ENCODE data around the gene PIGM. TPM values are rescaled to one million over a fixed set of nuclear protein-coding genes. Genes with fewer than 3 reads are reported as not detected.

PIGM gene
- total RNA-seq, 1 experiment from 2014 or later, result 7.7 TPM

- ChIA-PET CTCF (interaction anchor here (0.6 to 8.7 kb wide), 5 partner anchors 17 to 187 kb away, joined by 3 to 75 read pairs (median 5); no protein-coding TSS in a partner anchor), POLR2A (interaction anchor here (0.6 to 0.8 kb wide), 2 partner anchors 16 to 25 kb away, joined by 3 to 4 read pairs; no protein-coding TSS in a partner anchor)
- H3K27ac Mint-ChIP-seq (ENCODE audit: low read depth, unreplicated experiment), result no peak overlapping the region
- no peak overlapping the region for H3K4me3 Mint-ChIP-seq (ENCODE audit: unreplicated experiment)
- no peaks in the 10 kb centered on the region for H3K9me3 Mint-ChIP-seq (ENCODE audit: unreplicated experiment)
- TF ChIP-seq CTCF (IDR thresholded peaks at IDR 0.05; ENCODE audit: unreplicated experiment), result no peak
- H3K4me1 Mint-ChIP-seq (ENCODE audit: insufficient read depth, unreplicated experiment), result peaks cover 3% of the 10 kb centered on the region
- no TSS peak for BruUV-seq (replicated peaks)
- H3K36me3 Mint-ChIP-seq (ENCODE audit: insufficient read depth, unreplicated experiment), result peaks cover 4% of the 10 kb centered on the region
- no peak for DNase-seq (ENCODE audit: unreplicated experiment)
- no peaks in the 10 kb centered on the region for H3K27me3 Mint-ChIP-seq (ENCODE audit: insufficient read depth, unreplicated experiment)
- intact Hi-C loops (cut with micrococcal nuclease), result no loop called here
Observed at GRCh38 chr1:159987186-159987585, 44.6 kb downstream of the PIGM start.

- CTCF ChIA-PET, result interaction anchor here (1.0 to 8.7 kb wide), 4 partner anchors 16 to 187 kb away, joined by 3 to 75 read pairs (median 4); no protein-coding TSS in a partner anchor
- no TSS peak for BruUV-seq (replicated peaks)
- Mint-ChIP-seq H3K36me3 (ENCODE audit: insufficient read depth, unreplicated experiment) (peaks cover 6% of the 10 kb centered on the region), H3K9me3 (ENCODE audit: unreplicated experiment) (no peaks in the 10 kb centered on the region), H3K4me3 (ENCODE audit: unreplicated experiment) (no peak overlapping the region), H3K27me3 (ENCODE audit: insufficient read depth, unreplicated experiment) (no peaks in the 10 kb centered on the region), H3K27ac (ENCODE audit: low read depth, unreplicated experiment) (no peak overlapping the region), H3K4me1 (ENCODE audit: insufficient read depth, unreplicated experiment) (peaks cover 9% of the 10 kb centered on the region)
- no peak for DNase-seq (ENCODE audit: unreplicated experiment)
- intact Hi-C loops (cut with micrococcal nuclease), result no loop called here
- POLR2A ChIA-PET, result interaction anchor here (0.6 kb wide), 1 partner anchor 25 kb away, joined by 4 read pairs; no protein-coding TSS in a partner anchor
- no peak for TF ChIP-seq CTCF (IDR thresholded peaks at IDR 0.05; ENCODE audit: unreplicated experiment)
Observed at GRCh38 chr1:159986531-159986930, 45.3 kb downstream of the PIGM start.

- ChIA-PET POLR2A (no interaction called here), CTCF (interaction anchor here (1.1 to 8.7 kb wide), 2 partner anchors 20 to 186 kb away, joined by 3 to 75 read pairs; no protein-coding TSS in a partner anchor)
- intact Hi-C loops (cut with micrococcal nuclease), result no loop called here
- no TSS peak for BruUV-seq (replicated peaks)
- Mint-ChIP-seq H3K27ac (ENCODE audit: low read depth, unreplicated experiment) (no peak overlapping the region), H3K4me3 (ENCODE audit: unreplicated experiment) (no peak overlapping the region), H3K4me1 (ENCODE audit: insufficient read depth, unreplicated experiment) (peaks cover 9% of the 10 kb centered on the region), H3K36me3 (ENCODE audit: insufficient read depth, unreplicated experiment) (peaks cover 8% of the 10 kb centered on the region), H3K9me3 (ENCODE audit: unreplicated experiment) (no peaks in the 10 kb centered on the region), H3K27me3 (ENCODE audit: insufficient read depth, unreplicated experiment) (no peaks in the 10 kb centered on the region)
- no peak for DNase-seq (ENCODE audit: unreplicated experiment)
- no peak for TF ChIP-seq CTCF (IDR thresholded peaks at IDR 0.05; ENCODE audit: unreplicated experiment)
Observed at GRCh38 chr1:159986093-159986492, 45.7 kb downstream of the PIGM start.

- BruUV-seq (replicated peaks), result no TSS peak
- H3K27ac Mint-ChIP-seq (ENCODE audit: low read depth, unreplicated experiment), result no peak overlapping the region
- DNase-seq (ENCODE audit: unreplicated experiment), result no peak
- H3K9me3 Mint-ChIP-seq (ENCODE audit: unreplicated experiment), result no peaks in the 10 kb centered on the region
- no peak overlapping the region for H3K4me3 Mint-ChIP-seq (ENCODE audit: unreplicated experiment)
- no peak for TF ChIP-seq CTCF (IDR thresholded peaks at IDR 0.05; ENCODE audit: unreplicated experiment)
- H3K36me3 Mint-ChIP-seq (ENCODE audit: insufficient read depth, unreplicated experiment), result peaks cover 15% of the 10 kb centered on the region
- intact Hi-C loops (cut with micrococcal nuclease), result no loop called here
- ChIA-PET POLR2A (no interaction called here), CTCF (interaction anchor here (0.5 to 8.7 kb wide), 4 partner anchors 21 to 1978 kb away, joined by 3 to 75 read pairs (median 4); no protein-coding TSS in a partner anchor)
- H3K27me3 Mint-ChIP-seq (ENCODE audit: insufficient read depth, unreplicated experiment), result no peaks in the 10 kb centered on the region
- peaks cover 9% of the 10 kb centered on the region for H3K4me1 Mint-ChIP-seq (ENCODE audit: insufficient read depth, unreplicated experiment)
Observed at GRCh38 chr1:159985473-159985872, 46.3 kb downstream of the PIGM start.

All from MCF 10A (cell line).